KG1 (cell line): ENCODE measurements around the gene USP25.

ENCODE experiments used
- DNase-seq: peaks from one replicate; lab custom pipeline; 2025; lab: John Stamatoyannopoulos, UW

Gene USP25

GRCh38 chr21:15809818-15810217, 80.0 kb downstream of the USP25 start:
- DNase-seq: no peak

DNA sequence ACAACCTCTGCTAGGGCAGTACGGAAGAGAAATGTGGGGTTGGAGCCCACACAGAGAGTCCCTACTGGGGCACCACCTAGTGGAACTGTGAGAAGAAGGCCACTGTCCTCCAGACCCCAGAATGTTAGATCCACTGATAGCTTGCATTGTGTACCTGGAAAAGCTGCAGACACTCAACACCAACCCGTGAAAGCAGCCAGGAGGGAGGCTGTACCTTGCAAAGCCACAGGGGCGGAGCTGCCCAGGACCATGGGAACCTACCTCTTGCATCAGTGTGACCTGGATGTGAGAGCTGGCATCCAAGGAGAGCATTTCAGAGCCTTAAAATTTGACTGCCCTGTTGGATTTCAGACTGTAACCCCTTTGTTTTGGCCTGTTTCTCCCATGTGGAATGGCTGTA, 85.5 kb downstream of the USP25 start:
- DNase-seq: no peak

- no peak for DNase-seq
Measured at GRCh38 chr21:15820327-15820726, 90.5 kb downstream of the USP25 start.

GRCh38 chr21:15820852-15821379, 91.1 kb downstream of the USP25 start:
- no peak for DNase-seq

DNA sequence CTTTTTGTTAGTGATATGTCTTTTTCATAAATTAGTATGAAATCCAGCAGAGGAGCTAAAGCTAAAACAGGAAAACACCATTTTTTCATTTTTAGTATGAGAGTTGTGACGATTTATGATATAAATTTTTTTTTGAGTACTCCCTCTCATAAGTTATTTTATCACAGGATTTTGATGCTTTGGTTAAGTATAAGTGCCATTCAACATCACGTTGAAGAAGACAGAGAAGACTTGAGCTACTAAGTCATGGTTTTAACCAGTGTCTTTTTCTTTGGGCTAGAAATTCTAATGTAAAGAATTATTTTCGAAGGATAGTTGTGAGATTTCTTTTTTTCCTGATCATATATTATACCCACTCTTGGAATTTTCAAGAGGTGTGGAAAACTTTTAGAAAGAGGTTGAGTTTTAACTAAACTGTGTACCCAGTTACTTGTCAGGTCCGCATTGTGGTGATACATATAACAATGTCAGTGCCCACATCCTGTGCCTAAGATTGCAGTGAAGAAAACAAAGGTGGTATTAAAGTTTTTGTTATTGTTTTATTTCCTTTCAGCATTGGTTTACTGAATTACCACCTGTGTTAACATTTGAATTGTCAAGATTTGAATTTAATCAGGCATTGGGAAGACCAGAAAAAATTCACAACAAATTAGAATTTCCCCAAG, 93.8 kb downstream of the USP25 start:
- no peak for DNase-seq

DNA sequence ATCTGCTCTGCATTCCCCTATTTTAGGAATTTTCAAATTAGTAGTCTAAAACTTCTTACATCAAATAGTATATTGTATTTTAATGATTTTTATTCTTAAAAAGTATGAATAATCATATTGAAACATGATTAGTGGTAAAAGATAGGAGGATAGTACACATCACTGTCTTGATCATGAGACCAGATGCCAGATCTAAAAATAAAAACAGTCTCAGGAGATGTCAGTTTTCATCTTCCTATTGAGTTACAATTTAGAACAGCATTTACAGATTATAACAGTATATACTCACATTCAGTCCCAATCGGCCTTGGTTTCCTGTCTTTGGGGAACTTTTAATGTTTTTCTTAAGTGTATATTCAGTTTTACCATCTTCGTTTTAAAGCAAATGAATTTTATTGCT, 95.9 kb downstream of the USP25 start:
- DNase-seq: no peak

DNA sequence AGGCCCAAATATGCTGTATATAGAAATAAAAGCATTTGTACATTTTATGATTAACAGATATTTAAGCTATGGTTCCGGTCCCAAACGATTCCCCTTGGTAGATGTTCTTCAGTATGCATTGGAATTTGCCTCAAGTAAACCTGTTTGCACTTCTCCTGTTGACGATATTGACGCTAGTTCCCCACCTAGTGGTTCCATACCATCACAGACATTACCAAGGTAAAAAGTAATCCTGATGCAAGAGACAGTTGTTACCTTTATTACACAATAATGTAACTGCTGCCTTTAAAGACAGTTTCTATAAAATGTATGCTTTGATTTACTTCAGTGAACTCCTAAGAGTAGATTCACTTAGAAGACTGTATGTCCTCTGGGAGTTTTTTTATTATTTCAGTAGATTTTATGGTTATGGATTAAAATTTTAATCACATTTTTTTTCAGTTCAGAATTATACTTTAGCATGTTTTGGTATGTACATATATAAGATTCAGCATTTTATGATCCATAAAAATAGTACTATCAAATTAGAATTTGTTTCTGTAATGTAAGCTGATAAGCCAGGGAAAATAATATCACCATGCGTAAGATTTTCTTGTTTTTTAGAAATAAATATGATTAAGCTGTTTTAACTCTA, 96.5 kb downstream of the USP25 start:
- DNase-seq: no peak

DNA sequence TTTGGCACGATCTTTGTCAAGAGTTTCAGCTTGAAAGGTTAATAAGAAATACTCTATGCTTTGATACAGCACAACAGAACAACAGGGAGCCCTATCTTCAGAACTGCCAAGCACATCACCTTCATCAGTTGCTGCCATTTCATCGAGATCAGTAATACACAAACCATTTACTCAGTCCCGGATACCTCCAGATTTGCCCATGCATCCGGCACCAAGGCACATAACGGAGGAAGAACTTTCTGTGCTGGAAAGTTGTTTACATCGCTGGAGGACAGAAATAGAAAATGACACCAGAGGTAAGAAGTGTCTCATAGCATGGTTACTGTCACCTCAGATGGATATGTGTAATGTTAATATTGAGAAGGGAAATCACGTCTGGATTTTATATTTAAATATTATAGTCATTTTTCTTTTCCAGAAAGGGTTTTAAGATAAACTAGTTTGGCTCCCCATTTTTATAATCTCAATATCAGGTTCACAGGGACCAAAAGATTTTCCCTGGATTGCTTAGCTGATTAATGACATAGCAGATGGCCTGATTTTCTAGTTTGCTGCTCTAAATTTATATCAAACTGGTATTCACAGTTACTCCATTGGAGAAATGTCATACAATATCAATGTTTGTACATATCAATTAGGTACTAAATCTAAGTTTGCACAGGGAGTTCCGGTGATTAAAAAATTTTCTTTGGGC, 97.3 kb downstream of the USP25 start:
- DNase-seq: no peak

DNA sequence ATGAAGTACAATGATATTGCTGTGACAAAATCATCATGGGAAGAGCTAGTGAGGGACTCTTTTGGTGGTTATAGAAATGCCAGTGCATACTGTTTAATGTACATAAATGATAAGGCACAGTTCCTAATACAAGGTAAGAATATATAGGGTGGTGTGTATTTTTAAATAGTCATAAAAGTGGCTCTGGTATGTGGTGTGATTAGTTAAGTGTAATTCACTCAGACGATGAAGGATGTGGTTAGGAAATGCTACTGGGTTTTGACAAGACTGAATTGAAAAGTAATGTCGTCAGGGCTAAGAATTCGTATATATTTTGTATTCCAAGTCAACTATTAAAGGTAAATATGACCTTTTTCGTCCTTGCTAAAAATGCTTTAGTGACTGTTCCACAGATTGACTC, 101.7 kb downstream of the USP25 start:
- DNase-seq: no peak

GRCh38 chr21:15837645-15838044, 107.9 kb downstream of the USP25 start:
- no peak for DNase-seq

GRCh38 chr21:15839026-15839425, 109.2 kb downstream of the USP25 start:
- no peak for DNase-seq

GRCh38 chr21:15839601-15840000, 109.8 kb downstream of the USP25 start:
- DNase-seq: no peak

- DNase-seq: no peak
Measured at GRCh38 chr21:15840406-15840805, 110.6 kb downstream of the USP25 start.

GRCh38 chr21:15841856-15842564, 112.2 kb downstream of the USP25 start:
- no peak for DNase-seq

GRCh38 chr21:15842565-15842880, 112.7 kb downstream of the USP25 start:
- DNase-seq: no peak

DNA sequence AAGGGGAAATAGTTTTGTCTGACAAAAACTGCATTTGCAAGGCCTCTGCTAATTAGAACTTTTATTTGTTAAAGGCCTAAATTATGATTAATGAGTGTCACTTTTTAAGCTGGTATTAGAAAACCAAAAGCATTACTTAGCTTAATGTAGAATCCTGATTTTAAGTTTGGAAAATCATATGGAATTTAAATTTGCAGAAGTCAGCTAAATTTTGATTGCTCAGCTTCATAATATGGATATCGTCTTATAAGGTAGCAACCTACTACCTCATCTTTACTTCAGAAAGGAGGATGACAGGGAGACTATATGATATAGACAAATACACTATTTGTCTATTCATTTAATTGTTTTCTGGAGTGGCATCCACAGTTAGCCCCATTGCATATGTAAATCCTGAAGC, 114.0 kb downstream of the USP25 start:
- no peak for DNase-seq

- no peak for DNase-seq
Measured at GRCh38 chr21:15848634-15849560, 119.1 kb downstream of the USP25 start.

GRCh38 chr21:15849927-15850326, 120.1 kb downstream of the USP25 start:
- DNase-seq: no peak

GRCh38 chr21:15850645-15851044, 120.9 kb downstream of the USP25 start:
- DNase-seq: no peak

DNA sequence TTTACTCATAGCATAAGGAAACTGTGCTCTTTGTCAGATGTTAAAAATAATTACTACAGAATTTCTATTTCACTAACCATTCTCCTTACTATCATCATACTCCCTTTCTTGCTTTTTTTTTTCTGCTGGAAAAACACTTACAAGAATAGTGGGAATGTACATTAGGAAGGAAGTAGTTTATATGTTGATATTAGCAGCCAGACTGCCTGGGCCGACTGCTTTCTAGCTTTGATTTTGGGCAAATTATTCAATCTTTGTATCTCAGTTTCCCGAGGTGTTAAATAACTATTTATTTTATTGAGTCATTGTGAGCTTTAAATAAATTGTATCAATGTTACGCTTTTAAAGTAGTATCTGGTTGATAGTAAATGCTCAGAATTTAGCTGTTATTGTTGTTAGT, 122.4 kb downstream of the USP25 start:
- DNase-seq: no peak

- no peak for DNase-seq
Measured at GRCh38 chr21:15853126-15853525, 123.3 kb downstream of the USP25 start.

DNA sequence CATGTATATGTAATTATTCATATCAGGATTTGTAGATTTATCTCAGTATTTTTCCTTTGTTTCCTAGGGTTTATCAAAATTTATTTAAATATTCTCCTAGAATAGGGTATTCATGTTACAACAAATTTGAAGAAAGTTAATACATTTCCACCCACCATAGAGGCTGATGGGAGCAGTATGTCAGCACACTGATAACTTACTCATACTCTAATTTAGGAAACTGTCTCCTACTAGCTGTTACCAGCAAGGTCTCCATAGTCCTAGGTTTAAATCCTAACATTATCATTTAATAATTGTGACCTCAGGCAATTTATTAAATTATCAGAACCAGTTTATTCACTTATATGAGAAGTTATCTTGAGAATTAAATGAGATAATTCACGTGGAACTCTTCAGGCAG, 127.0 kb downstream of the USP25 start:
- DNase-seq: no peak
